K562 (cell line): ENCODE data around the gene PIGB. TPM values are rescaled to one million over a fixed set of nuclear protein-coding genes. Genes with fewer than 3 reads are reported as not detected.

ENCODE experiments used
- CEBPG ChIP-seq, 3 experiments: fragments of 200-800 bp in 1 of 3; sonication (Bioruptor generic) in 1 of 3; sonication (generic) in 1 of 3; formaldehyde crosslinking in 1 of 3; IDR thresholded peaks in 2 of 3; conservative IDR thresholded peaks in 1 of 3; 2 replicates each; pipeline versions ENCODE4 v1.6.1 to v1.8.0; 2016 to 2022; ENCODE audit warnings: missing compliant biosample characterization in 2 of 3, missing genetic modification characterization in 2 of 3, mild to moderate bottlenecking in 1 of 3, missing genetic modification reagents in 1 of 3
- CTCF ChIP-seq, 3 experiments: IDR thresholded peaks in 2 of 3; conservative IDR thresholded peaks in 1 of 3; 2 replicates each; pipeline ENCODE4 v1.5.1; 2011 to 2012; ENCODE audit warnings: low read length in 3 of 3, mild to moderate bottlenecking in 3 of 3, control low read depth in 2 of 3, improper control_type of control experiment in 1 of 3, inconsistent platforms in 1 of 3, low read depth in 1 of 3, mixed read lengths in 1 of 3, moderate library complexity in 1 of 3; ENCODE audit not compliant: insufficient read depth in 2 of 3
- ETV6 ChIP-seq, 3 experiments: fragments of 150-350 bp in 1 of 3; sonication (generic) in 1 of 3; formaldehyde crosslinking in 1 of 3; IDR thresholded peaks; 2 replicates each; pipeline versions ENCODE4 v1.6.1 to v1.8.0; 2014 to 2022; ENCODE audit warnings: borderline replicate concordance in 2 of 3, low read depth in 2 of 3, antibody characterized with exemption in 1 of 3, low read length in 1 of 3, mild to moderate bottlenecking in 1 of 3, missing genetic modification reagents in 1 of 3
- GABPB1 ChIP-seq: sonication (generic); formaldehyde crosslinking; IDR thresholded peaks from 2 replicates; pipeline ENCODE4 v1.8.0; 2022; ENCODE audit warnings: mild to moderate bottlenecking, missing genetic modification reagents
- LEF1 ChIP-seq: fragments of 450-650 bp; IDR thresholded peaks from 2 replicates; pipeline ENCODE4 v1.6.1; 2016; ENCODE audit warnings: mild to moderate bottlenecking
- NELFE ChIP-seq: IDR thresholded peaks from 2 replicates; pipeline ENCODE4 v1.6.1; 2011; ENCODE audit warnings: mild to moderate bottlenecking; ENCODE audit not compliant: insufficient read depth, insufficient read length
- NFE2 ChIP-seq: IDR thresholded peaks from 2 replicates; pipeline ENCODE4 v1.6.1; 2014; ENCODE audit warnings: antibody characterized with exemption, low read depth
- SAP30 ChIP-seq: fragments of 200-600 bp; sonication (generic); IDR thresholded peaks from 2 replicates; pipeline ENCODE4 v1.6.1; 2012; ENCODE audit warnings: borderline replicate concordance, low read depth, mild to moderate bottlenecking, moderate library complexity, low read length, control low read depth, inconsistent platforms; ENCODE audit not compliant: insufficient read depth, poor library complexity, severe bottlenecking
- SRSF3 ChIP-seq: fragments of 200-400 bp; formaldehyde crosslinking; IDR thresholded peaks from 2 replicates; pipeline ENCODE4 v1.6.1; 2016; ENCODE audit warnings: mild to moderate bottlenecking, low read length, moderate library complexity; ENCODE audit not compliant: insufficient read depth
- ZBTB49 ChIP-seq: sonication (generic); formaldehyde crosslinking; IDR thresholded peaks from 2 replicates; pipeline ENCODE4 v1.8.0; 2022; ENCODE audit warnings: missing genetic modification reagents, mild to moderate bottlenecking, borderline replicate concordance
- ZEB2 ChIP-seq: fragments of 450-650 bp; IDR thresholded peaks from 2 replicates; pipeline ENCODE4 v1.6.1; 2016
- ZNF311 ChIP-seq: fragments of 250-450 bp; sonication (Bioruptor Pico); IDR thresholded peaks from 2 replicates; pipeline ENCODE4 v1.4.0; 2020; ENCODE audit warnings: mild to moderate bottlenecking, moderate library complexity
- ZNF395 ChIP-seq: fragments of 200-800 bp; sonication (Bioruptor generic); IDR thresholded peaks from 2 replicates; pipeline ENCODE4 v1.6.1; 2017; ENCODE audit warnings: missing genetic modification characterization, missing compliant biosample characterization
- polyA plus RNA-seq, 8 experiments: library from polyadenylated mRNA; depleted of rRNA in 4 of 8; stranded (reverse) in 5 of 8; unstranded in 3 of 8; fragments of >200 nt; fragmentation: Nextera tagmentation in 2 of 8; fragmentation: Illumina TruSeq in 1 of 8; extraction: Ambion mirVana in 2 of 8; extraction: Trizol in 1 of 8; gene quantifications; 2 replicates each; pipeline versions ENCODE4 v1.2.1 to v1.2.3, GENCODE V29; 2011 to 2014; ENCODE audit warnings: inconsistent platforms in 1 of 8, missing spikeins in 1 of 8
- total RNA-seq, 7 experiments: library from RNA; depleted of rRNA in 6 of 7; stranded (reverse); fragments of >200 nt in 6 of 7; fragmentation: Illumina TruSeq in 2 of 7; extraction: Trizol in 2 of 7; gene quantifications; 2 replicates each; pipeline versions ENCODE4 v1.2.1 to v1.2.3, GENCODE V29; 2011 to 2021; ENCODE audit warnings: low replicate concordance in 1 of 7
- TF ChIP-seq, protein P1 (sequence below), 2 experiments: fragments of 450-650 bp; conservative IDR thresholded peaks; 2 replicates each; pipeline ENCODE4 v1.6.1; 2017; ENCODE audit warnings: mild to moderate bottlenecking in 2 of 2, moderate library complexity in 2 of 2
- TF ChIP-seq, protein P2 (sequence below): sonication (generic); formaldehyde crosslinking; IDR thresholded peaks from 2 replicates; pipeline ENCODE4 v1.8.0; 2022; ENCODE audit warnings: mild to moderate bottlenecking, missing genetic modification reagents

Gene PIGB
- total and polyA plus RNA-seq, 9 of the 15 experiments (the other 6 are each of a cell fraction or from before 2014, with no cell fraction given), result 9.9 to 32.3 (median 18.2) TPM

DNA sequence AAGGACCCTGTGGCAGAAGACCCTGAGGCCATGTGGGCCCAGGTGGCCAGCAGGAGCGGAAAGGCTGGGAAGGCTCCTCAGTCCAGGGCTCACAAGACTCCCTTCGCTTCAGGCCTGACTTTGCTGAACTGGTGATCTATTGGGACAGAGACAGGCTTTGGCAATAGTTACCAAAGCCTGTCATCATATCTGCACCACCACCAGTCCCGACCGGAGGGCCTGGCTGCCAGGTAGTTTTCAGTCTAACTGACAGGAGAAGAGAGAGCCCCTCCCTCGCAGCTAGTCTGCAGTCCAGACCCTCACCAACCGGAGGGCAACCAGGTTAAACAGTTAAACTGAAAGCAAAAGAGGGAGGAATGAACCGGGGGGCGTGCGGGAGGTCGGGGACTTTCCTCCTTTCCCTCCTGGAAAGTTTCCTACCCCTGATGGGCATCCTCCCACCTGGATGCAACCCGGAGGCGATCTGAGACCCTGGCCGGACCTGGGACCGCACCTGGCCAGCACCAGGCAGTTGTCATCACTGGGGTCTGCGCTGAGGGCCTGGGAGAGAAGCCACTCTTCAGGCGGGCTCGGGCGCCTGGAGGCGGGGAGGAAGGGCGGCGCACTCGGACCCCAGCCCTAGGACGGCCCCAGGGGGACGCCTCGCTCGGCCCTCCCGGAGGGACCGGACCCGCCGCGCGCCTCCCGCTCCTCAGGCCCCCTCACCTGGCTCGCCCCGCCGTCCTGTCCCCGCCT is 29.8 kb upstream of the PIGB start (continued):
- TF ChIP-seq CTCF (IDR thresholded peaks at IDR 0.05 in 2 of 3, conservative IDR thresholded peaks at IDR 0.05 in 1 of 3; ENCODE audit: insufficient read depth in 2 of 3, low read depth in 1 of 3, low read length in 3 of 3) (no peak), SAP30 (peak; percentile 86), ZNF395 (no peak), SRSF3 (0 out of 2 replicates have a peak, but pooled peaks have one; percentile 30), LEF1 (no peak), ZNF311 (CRISPR knock-in tag) (no peak), ZBTB49 (no peak), NELFE (no peak), CEBPG (CRISPR knock-in tag; IDR thresholded peaks at IDR 0.05) (peak; percentile 79), CEBPG (tag; conservative IDR thresholded peaks at IDR 0.05 in 1 of 2, IDR thresholded peaks at IDR 0.05 in 1 of 2) (peak; percentile 37 to 67; a peak in 3 of 4 replicates), NFE2 (no peak), GABPB1 (CRISPR knock-in tag) (no peak), ZEB2 (no peak; the same call in none of the 2 replicates), ETV6 (IDR thresholded peaks at IDR 0.05; ENCODE audit: borderline replicate concordance in 1 of 2, low read depth in 2 of 2, low read length in 1 of 2) (no peak), ETV6 (CRISPR knock-in tag; IDR thresholded peaks at IDR 0.05; ENCODE audit: borderline replicate concordance) (no peak)
- TF ChIP-seq, protein P1, sequence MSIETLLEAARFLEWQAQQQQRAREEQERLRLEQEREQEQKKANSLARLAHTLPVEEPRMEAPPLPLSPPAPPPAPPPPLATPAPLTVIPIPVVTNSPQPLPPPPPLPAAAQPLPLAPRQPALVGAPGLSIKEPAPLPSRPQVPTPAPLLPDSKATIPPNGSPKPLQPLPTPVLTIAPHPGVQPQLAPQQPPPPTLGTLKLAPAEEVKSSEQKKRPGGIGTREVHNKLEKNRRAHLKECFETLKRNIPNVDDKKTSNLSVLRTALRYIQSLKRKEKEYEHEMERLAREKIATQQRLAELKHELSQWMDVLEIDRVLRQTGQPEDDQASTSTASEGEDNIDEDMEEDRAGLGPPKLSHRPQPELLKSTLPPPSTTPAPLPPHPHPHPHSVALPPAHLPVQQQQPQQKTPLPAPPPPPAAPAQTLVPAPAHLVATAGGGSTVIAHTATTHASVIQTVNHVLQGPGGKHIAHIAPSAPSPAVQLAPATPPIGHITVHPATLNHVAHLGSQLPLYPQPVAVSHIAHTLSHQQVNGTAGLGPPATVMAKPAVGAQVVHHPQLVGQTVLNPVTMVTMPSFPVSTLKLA (conservative IDR thresholded peaks at IDR 0.05), result peak in 1 of 2 experiments; percentile 13; a peak in 1 of 4 replicates
- TF ChIP-seq, protein P2, sequence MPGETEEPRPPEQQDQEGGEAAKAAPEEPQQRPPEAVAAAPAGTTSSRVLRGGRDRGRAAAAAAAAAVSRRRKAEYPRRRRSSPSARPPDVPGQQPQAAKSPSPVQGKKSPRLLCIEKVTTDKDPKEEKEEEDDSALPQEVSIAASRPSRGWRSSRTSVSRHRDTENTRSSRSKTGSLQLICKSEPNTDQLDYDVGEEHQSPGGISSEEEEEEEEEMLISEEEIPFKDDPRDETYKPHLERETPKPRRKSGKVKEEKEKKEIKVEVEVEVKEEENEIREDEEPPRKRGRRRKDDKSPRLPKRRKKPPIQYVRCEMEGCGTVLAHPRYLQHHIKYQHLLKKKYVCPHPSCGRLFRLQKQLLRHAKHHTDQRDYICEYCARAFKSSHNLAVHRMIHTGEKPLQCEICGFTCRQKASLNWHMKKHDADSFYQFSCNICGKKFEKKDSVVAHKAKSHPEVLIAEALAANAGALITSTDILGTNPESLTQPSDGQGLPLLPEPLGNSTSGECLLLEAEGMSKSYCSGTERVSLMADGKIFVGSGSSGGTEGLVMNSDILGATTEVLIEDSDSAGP (CRISPR knock-in tag), result no peak
